Measurements from ENCODE around the gene SVIL.

SVIL gene

GRCh38 chr10:29634764-29635625 lies at the start of gene SVIL:
TSS of gene SVIL (minus strand) at chr10:29634971. CDS start at chr10:29555058, 79,913 bp downstream.
- DNase-seq (ENCODE audit: low read depth in 1 of 2, low spot score in 1 of 2), result no peak
- TF ChIP-seq JUND (IDR thresholded peaks at IDR 0.05; ENCODE audit: low read depth), result no peak
- in situ Hi-C loops (cut with HindIII; ENCODE audit: low pct_unique_long_range_greater_than_20kb, low sequenced_read_pairs), result no loop called here

GRCh38 chr10:29681676-29682448 lies 47.1 kb upstream of the SVIL start:
- DNase-seq (ENCODE audit: low read depth in 1 of 2, low spot score in 1 of 2), result no peak
- TF ChIP-seq JUND (IDR thresholded peaks at IDR 0.05; ENCODE audit: low read depth), result no peak
- in situ Hi-C loops (cut with HindIII; ENCODE audit: low pct_unique_long_range_greater_than_20kb, low sequenced_read_pairs), result no loop called here

- in situ Hi-C loops (cut with HindIII; ENCODE audit: low pct_unique_long_range_greater_than_20kb, low sequenced_read_pairs), result no loop called here
- no peak for TF ChIP-seq JUND (IDR thresholded peaks at IDR 0.05; ENCODE audit: low read depth)
- no peak for DNase-seq (ENCODE audit: low read depth in 1 of 2, low spot score in 1 of 2)
These were observed 45.3 kb upstream of the SVIL start for GRCh38 chr10:29680091-29680490.

DNA sequence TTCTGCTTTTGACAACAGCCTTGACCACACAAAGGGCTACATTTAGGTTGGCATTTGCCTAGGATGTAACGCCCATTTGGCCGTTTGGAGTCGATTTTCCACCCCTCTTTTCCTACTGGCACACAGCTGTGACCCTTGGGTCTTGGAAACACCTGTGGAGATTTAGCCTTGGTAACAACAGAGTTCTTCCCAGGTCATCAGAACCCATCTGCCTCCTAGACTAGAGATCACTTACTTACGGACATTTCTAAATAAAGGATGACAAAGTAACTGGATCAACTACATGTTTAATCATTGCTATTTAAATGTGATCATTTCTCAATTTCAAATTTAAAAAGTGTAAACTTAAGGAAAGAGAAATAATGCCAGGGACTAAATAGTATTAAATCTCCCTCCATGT lies 42.0 kb upstream of the SVIL start:
- no peak for DNase-seq (ENCODE audit: low read depth in 1 of 2, low spot score in 1 of 2)
- no peak for TF ChIP-seq JUND (IDR thresholded peaks at IDR 0.05; ENCODE audit: low read depth)
- in situ Hi-C loops (cut with HindIII; ENCODE audit: low pct_unique_long_range_greater_than_20kb, low sequenced_read_pairs), result no loop called here

- DNase-seq (ENCODE audit: low read depth in 1 of 2, low spot score in 1 of 2), result no peak
- in situ Hi-C loops (cut with HindIII; ENCODE audit: low pct_unique_long_range_greater_than_20kb, low sequenced_read_pairs), result no loop called here
- no peak for TF ChIP-seq JUND (IDR thresholded peaks at IDR 0.05; ENCODE audit: low read depth)
These were observed 41.2 kb upstream of the SVIL start for GRCh38 chr10:29675984-29676383.

DNA sequence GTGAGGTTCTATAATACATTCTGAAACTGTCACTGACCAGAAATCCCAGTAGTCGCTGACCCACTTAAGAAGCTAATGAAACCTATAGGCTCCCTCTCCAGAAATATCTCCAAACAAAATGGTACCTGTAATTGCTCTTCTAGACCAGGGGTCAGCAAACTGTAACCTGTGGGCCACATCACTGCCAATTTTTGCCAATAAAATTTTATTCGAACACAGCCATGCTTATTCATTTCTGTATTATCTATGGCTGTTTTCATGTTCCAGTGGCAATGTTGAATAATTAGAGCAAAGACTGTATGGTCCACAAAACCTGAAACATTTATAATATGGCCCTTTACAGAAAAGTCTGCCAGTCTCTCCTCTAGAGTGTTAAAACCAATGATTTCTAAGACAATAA lies 37.2 kb upstream of the SVIL start:
- in situ Hi-C loops (cut with HindIII; ENCODE audit: low pct_unique_long_range_greater_than_20kb, low sequenced_read_pairs), result no loop called here
- TF ChIP-seq JUND (IDR thresholded peaks at IDR 0.05; ENCODE audit: low read depth), result no peak
- no peak for DNase-seq (ENCODE audit: low read depth in 1 of 2, low spot score in 1 of 2)

GRCh38 chr10:29671228-29671780 lies 36.5 kb upstream of the SVIL start:
- no peak for TF ChIP-seq JUND (IDR thresholded peaks at IDR 0.05; ENCODE audit: low read depth)
- in situ Hi-C loops (cut with HindIII; ENCODE audit: low pct_unique_long_range_greater_than_20kb, low sequenced_read_pairs), result no loop called here
- no peak for DNase-seq (ENCODE audit: low read depth in 1 of 2, low spot score in 1 of 2)

GRCh38 chr10:29670761-29671160 lies 36.0 kb upstream of the SVIL start:
- TF ChIP-seq JUND (IDR thresholded peaks at IDR 0.05; ENCODE audit: low read depth), result no peak
- DNase-seq (ENCODE audit: low read depth in 1 of 2, low spot score in 1 of 2), result no peak
- in situ Hi-C loops (cut with HindIII; ENCODE audit: low pct_unique_long_range_greater_than_20kb, low sequenced_read_pairs), result no loop called here

DNA sequence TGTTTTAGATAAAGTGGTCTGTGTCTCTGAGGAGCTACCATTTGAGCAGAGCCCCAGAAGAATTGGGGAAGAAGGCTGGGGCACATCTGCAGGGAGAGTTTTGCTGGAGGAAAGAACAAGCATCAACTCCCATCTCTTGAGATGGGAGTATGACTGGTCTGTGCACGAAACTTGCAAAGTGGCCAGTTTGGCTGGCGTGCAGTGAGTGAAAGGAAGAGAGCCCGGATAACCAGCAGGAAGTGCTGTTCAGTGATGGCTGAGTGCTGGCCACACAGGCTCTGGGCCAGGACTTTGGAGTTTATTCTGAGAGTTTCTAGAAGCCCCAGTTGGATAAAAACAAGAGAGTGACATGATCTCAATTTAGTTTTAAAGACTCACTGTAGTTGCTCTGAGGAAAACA lies 34.4 kb upstream of the SVIL start:
- no peak for TF ChIP-seq JUND (IDR thresholded peaks at IDR 0.05; ENCODE audit: low read depth)
- DNase-seq (ENCODE audit: low read depth in 1 of 2, low spot score in 1 of 2), result no peak
- in situ Hi-C loops (cut with HindIII; ENCODE audit: low pct_unique_long_range_greater_than_20kb, low sequenced_read_pairs), result no loop called here

DNA sequence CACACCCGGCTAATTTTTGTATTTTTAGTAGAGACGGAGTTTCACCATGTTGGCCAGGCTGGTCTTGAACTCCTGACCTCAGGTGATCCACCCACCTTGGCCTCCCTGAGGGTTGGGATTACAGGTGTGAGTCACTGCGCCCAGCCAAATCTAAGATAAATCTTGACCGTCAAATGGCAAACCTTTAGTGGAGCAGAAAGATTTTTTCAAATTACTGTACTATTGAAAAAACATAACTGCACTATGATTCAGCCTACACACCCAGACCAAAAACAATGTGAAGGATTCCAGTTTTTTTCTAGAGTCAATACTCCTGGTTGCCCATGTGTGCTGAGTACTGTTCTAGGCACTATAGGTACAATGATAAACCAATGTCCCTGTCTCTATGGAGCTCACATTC lies 33.9 kb upstream of the SVIL start:
- in situ Hi-C loops (cut with HindIII; ENCODE audit: low pct_unique_long_range_greater_than_20kb, low sequenced_read_pairs), result no loop called here
- no peak for TF ChIP-seq JUND (IDR thresholded peaks at IDR 0.05; ENCODE audit: low read depth)
- no peak for DNase-seq (ENCODE audit: low read depth in 1 of 2, low spot score in 1 of 2)

DNA sequence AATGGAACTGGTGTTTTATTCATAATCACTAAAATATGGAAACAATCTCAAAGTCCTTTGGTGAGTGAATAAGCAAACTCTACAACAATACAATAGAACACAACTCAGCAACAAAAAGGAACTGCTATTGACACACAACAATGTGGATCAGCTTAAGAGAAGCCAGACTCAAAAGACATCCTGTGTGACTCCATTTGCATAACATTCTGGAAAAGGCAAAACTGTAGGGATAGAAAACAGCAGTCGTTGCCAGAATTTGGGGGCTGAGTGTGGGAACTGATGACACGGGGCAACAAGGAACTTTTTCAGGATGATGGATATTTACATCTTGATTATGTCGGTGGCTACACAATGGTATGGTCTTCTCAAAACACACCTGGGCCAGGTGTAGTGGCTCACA lies 32.4 kb upstream of the SVIL start:
- DNase-seq (ENCODE audit: low read depth in 1 of 2, low spot score in 1 of 2), result no peak
- in situ Hi-C loops (cut with HindIII; ENCODE audit: low pct_unique_long_range_greater_than_20kb, low sequenced_read_pairs), result no loop called here
- no peak for TF ChIP-seq JUND (IDR thresholded peaks at IDR 0.05; ENCODE audit: low read depth)

GRCh38 chr10:29666201-29666600 lies 31.4 kb upstream of the SVIL start:
- no peak for TF ChIP-seq JUND (IDR thresholded peaks at IDR 0.05; ENCODE audit: low read depth)
- in situ Hi-C loops (cut with HindIII; ENCODE audit: low pct_unique_long_range_greater_than_20kb, low sequenced_read_pairs), result no loop called here
- DNase-seq (ENCODE audit: low read depth in 1 of 2, low spot score in 1 of 2), result no peak

- TF ChIP-seq JUND (IDR thresholded peaks at IDR 0.05; ENCODE audit: low read depth), result no peak
- in situ Hi-C loops (cut with HindIII; ENCODE audit: low pct_unique_long_range_greater_than_20kb, low sequenced_read_pairs), result no loop called here
- DNase-seq (ENCODE audit: low read depth in 1 of 2, low spot score in 1 of 2), result no peak
These were observed 28.9 kb upstream of the SVIL start for GRCh38 chr10:29663718-29664117.
